Natural killer cell (primary cell): Measurements from ENCODE around the gene APOL2. TPM values are rescaled to one million over a fixed set of nuclear protein-coding genes. Genes with fewer than 3 reads are reported as not detected.
A peak's percentile ranks its signal among the peaks of the same experiment; 100 is the strongest.
"Not testable (repeated sequence)": the region's sequence is repeated elsewhere in the genome, so short reads cannot be mapped to it uniquely, and the experiment has no call there.

Source experiments
- ATAC-seq, 3 donors: fragments of 150-1000 bp in 2 of 3; fragments of 200-7000 bp in 1 of 3; cut with Tn5 transposase; 1 replicate in 1 of 3; 2 replicates in 2 of 3; pipeline ENCODE4 v1.10.0; 2021; ENCODE audit warnings: mild to moderate bottlenecking in 2 of 3, moderate library complexity in 2 of 3
- DNase-seq, 2 donors: peaks; one replicate each; pipeline versions ENCODE4 v3.0.0 to v3.0.0-alpha.2; 2013 to 2021; ENCODE audit warnings: mixed read lengths in 1 of 2
- H3K27ac ChIP-seq: one replicate; pipeline ENCODE4 v1.5.1; 2013; ENCODE audit warnings: mild to moderate bottlenecking, low read length
- H3K27me3 ChIP-seq: one replicate; pipeline ENCODE4 v1.6.1; 2013; ENCODE audit warnings: low read length; ENCODE audit not compliant: control insufficient read depth, insufficient read depth
- H3K36me3 ChIP-seq: one replicate; pipeline ENCODE4 v1.6.1; 2013; ENCODE audit warnings: low read length; ENCODE audit not compliant: control insufficient read depth, insufficient read depth
- H3K4me1 ChIP-seq: one replicate; pipeline ENCODE4 v1.6.1; 2013; ENCODE audit warnings: low read length; ENCODE audit not compliant: control insufficient read depth, insufficient read depth
- H3K4me3 ChIP-seq: one replicate; pipeline ENCODE4 v1.5.1; 2013; ENCODE audit warnings: low read length
- H3K9me3 ChIP-seq: one replicate; pipeline ENCODE4 v1.6.1; 2013; ENCODE audit warnings: low read length; ENCODE audit not compliant: control insufficient read depth, insufficient read depth
- H3K27ac Mint-ChIP-seq, 2 donors: one replicate each; pipeline ENCODE4 v1.8.0; 2022; ENCODE audit warnings: mild to moderate bottlenecking in 2 of 2, mixed read lengths in 2 of 2, moderate library complexity in 1 of 2
- H3K27me3 Mint-ChIP-seq, 2 donors: one replicate each; pipeline ENCODE4 v1.8.0; 2022; ENCODE audit warnings: low read depth in 2 of 2, mixed read lengths in 2 of 2
- H3K36me3 Mint-ChIP-seq: one replicate; pipeline ENCODE4 v1.8.0; 2022; ENCODE audit warnings: mixed read lengths
- H3K4me1 Mint-ChIP-seq, 2 donors: one replicate each; pipeline ENCODE4 v1.8.0; 2022; ENCODE audit warnings: mixed read lengths in 2 of 2
- H3K4me3 Mint-ChIP-seq: one replicate; pipeline ENCODE4 v1.8.0; 2022; ENCODE audit warnings: mild to moderate bottlenecking, moderate library complexity, mixed read lengths
- H3K9me3 Mint-ChIP-seq, 2 donors: one replicate each; pipeline ENCODE4 v1.8.0; 2022; ENCODE audit warnings: mixed read lengths in 2 of 2
- CTCF ChIP-seq: fragments of 200-600 bp; IDR thresholded peaks from one replicate; pipeline ENCODE4 v1.8.0; 2022; ENCODE audit warnings: antibody characterized with exemption
- WGBS: methylation state at CpG from one replicate; pipeline ENCODE4 v1.1.7; 2013; ENCODE audit warnings: missing lambda C conversion rate; ENCODE audit not compliant: insufficient coverage; 5-methylcytosine and 5-hydroxymethylcytosine counted together
- intact Hi-C: fragments of 100-400 bp; cut with micrococcal nuclease; formaldehyde crosslinking; loops from one replicate; pipeline ENCODE4 v1.14.2; 2022
- total RNA-seq, 4 donors: library from RNA; stranded (reverse); fragments of 120-200 nt in 1 of 4; gene quantifications; one replicate each; pipeline versions ENCODE4 v1.2.3 to v1.2.4, GENCODE V29; 2013 to 2022

The APOL2 gene
- total RNA-seq, 3 donors from 2014 or later (not counting 1 experiment from before 2014, with no cell fraction given) = 51.7 to 112 (median 67.2) TPM

- WGBS = 77% methylated on average over 13 of the region's 13 CpGs
- Histone ChIP-seq H3K9me3 (no peaks in the 10 kb centered on the region), H3K4me1 (peaks cover 22% of the 10 kb centered on the region), H3K4me3 (no peak overlapping the region), H3K27ac (no peak overlapping the region), H3K36me3 (peaks cover 70% of the 10 kb centered on the region), H3K27me3 (no peaks in the 10 kb centered on the region)
- Mint-ChIP-seq H3K27me3 (no peaks in the 10 kb centered on the region), H3K36me3 (peaks cover 18% of the 10 kb centered on the region), H3K4me1 (peaks cover 57 to 66% of the 10 kb centered on the region in 2 donors), H3K9me3 (no peaks in the 10 kb centered on the region), H3K4me3 (no peak overlapping the region), H3K27ac (peak overlapping the region in 1 of 2 donors; percentile 69)
- ATAC-seq = no peak
- no peak for DNase-seq
- intact Hi-C loops = no loop called here
- TF ChIP-seq CTCF = no peak
These were observed 6.5 kb downstream of the APOL2 start for GRCh38 chr22:36232715-36233401.

- WGBS = 93% methylated on average over 5 of the region's 5 CpGs
- intact Hi-C loops, H3K4me1 ChIP-seq, H3K9me3 Mint-ChIP-seq, H3K9me3 ChIP-seq, H3K27me3 ChIP-seq, H3K27ac ChIP-seq, H3K4me3 Mint-ChIP-seq, ATAC-seq, H3K4me3 ChIP-seq, H3K27me3 Mint-ChIP-seq, DNase-seq: not testable (repeated sequence)
- Mint-ChIP-seq H3K4me1 (peaks cover 43 to 47% of the 10 kb centered on the region in 2 donors), H3K36me3 (peaks cover 14% of the 10 kb centered on the region), H3K27ac (peak overlapping the region; percentile 3 to 69)
- peaks cover 72% of the 10 kb centered on the region for H3K36me3 ChIP-seq
These were observed 8.3 kb downstream of the APOL2 start for GRCh38 chr22:36231051-36231450.

- intact Hi-C loops, H3K36me3 Mint-ChIP-seq, DNase-seq, H3K4me3 Mint-ChIP-seq, H3K4me1 ChIP-seq, H3K27me3 Mint-ChIP-seq, H3K9me3 Mint-ChIP-seq, H3K4me3 ChIP-seq, H3K27ac ChIP-seq, H3K9me3 ChIP-seq, ATAC-seq, H3K27me3 ChIP-seq: not testable (repeated sequence)
- H3K36me3 ChIP-seq = peaks cover 65% of the 10 kb centered on the region
- Mint-ChIP-seq H3K4me1 (peaks cover 29 to 34% of the 10 kb centered on the region in 2 donors), H3K27ac (peak overlapping the region; percentile 61 to 72)
- WGBS = 100% methylated on average over 2 of the region's 3 CpGs
These were observed 9.7 kb downstream of the APOL2 start for GRCh38 chr22:36229649-36230048.

GRCh38 chr22:36228944-36229343 is 10.4 kb downstream of the APOL2 start:
- intact Hi-C loops = no loop called here
- DNase-seq (no peak), ATAC-seq (no peak)
- H3K27ac ChIP-seq = no peak overlapping the region
- no peaks in the 10 kb centered on the region for H3K4me1 ChIP-seq
- Mint-ChIP-seq H3K9me3 (no peaks in the 10 kb centered on the region), H3K4me3 (no peak overlapping the region), H3K4me1 (peaks cover 22 to 27% of the 10 kb centered on the region in 2 donors), H3K36me3 (peaks cover 7% of the 10 kb centered on the region), H3K27ac (peak overlapping the region; percentile 61 to 72), H3K27me3 (no peaks in the 10 kb centered on the region)
- H3K36me3 ChIP-seq = peaks cover 58% of the 10 kb centered on the region
- 93% methylated on average over 7 of the region's 7 CpGs for WGBS
- H3K9me3 ChIP-seq = no peaks in the 10 kb centered on the region
- H3K27me3 ChIP-seq = no peaks in the 10 kb centered on the region
- H3K4me3 ChIP-seq = no peak overlapping the region
- TF ChIP-seq CTCF = no peak

- DNase-seq, ATAC-seq, H3K9me3 ChIP-seq, H3K9me3 Mint-ChIP-seq, H3K36me3 Mint-ChIP-seq, H3K27me3 ChIP-seq, H3K27me3 Mint-ChIP-seq, H3K27ac ChIP-seq, H3K4me1 ChIP-seq, H3K4me3 ChIP-seq, H3K4me3 Mint-ChIP-seq, intact Hi-C loops: not testable (repeated sequence)
- peaks cover 16 to 22% of the 10 kb centered on the region in 2 donors for H3K4me1 Mint-ChIP-seq
- H3K27ac Mint-ChIP-seq = peak overlapping the region; percentile 61 to 72
- peaks cover 56% of the 10 kb centered on the region for H3K36me3 ChIP-seq
- no CpG with 5 or more reads among the region's 1 CpG for WGBS
These were observed 11.0 kb downstream of the APOL2 start for GRCh38 chr22:36228369-36228768.
